Liver (tissue), 3 donors: ENCODE data around the gene UMPS.

Experiments used
- JUND ChIP-seq, 2 donors: IDR thresholded peaks; 2 replicates each; pipeline ENCODE4 v1.6.1; 2016; ENCODE audit warnings: antibody characterized with exemption in 2 of 2
- TF ChIP-seq, protein P1 (sequence below): fragments of 150-350 bp; IDR thresholded peaks from 2 replicates; pipeline ENCODE4 v1.5.1; 2017; ENCODE audit warnings: improper control_type of control experiment, low read depth, low read length; ENCODE audit not compliant: missing input control
- TF ChIP-seq, protein P2 (sequence below): IDR thresholded peaks from 2 replicates; pipeline ENCODE4 v1.6.1; 2016; ENCODE audit warnings: antibody characterized with exemption, mild to moderate bottlenecking
- TF ChIP-seq, protein P3 (sequence below): IDR thresholded peaks from 2 replicates; pipeline ENCODE4 v1.6.1; 2016; ENCODE audit warnings: antibody characterized with exemption
- donor health status: healthy.
- donor health status: healthy.

DNA sequence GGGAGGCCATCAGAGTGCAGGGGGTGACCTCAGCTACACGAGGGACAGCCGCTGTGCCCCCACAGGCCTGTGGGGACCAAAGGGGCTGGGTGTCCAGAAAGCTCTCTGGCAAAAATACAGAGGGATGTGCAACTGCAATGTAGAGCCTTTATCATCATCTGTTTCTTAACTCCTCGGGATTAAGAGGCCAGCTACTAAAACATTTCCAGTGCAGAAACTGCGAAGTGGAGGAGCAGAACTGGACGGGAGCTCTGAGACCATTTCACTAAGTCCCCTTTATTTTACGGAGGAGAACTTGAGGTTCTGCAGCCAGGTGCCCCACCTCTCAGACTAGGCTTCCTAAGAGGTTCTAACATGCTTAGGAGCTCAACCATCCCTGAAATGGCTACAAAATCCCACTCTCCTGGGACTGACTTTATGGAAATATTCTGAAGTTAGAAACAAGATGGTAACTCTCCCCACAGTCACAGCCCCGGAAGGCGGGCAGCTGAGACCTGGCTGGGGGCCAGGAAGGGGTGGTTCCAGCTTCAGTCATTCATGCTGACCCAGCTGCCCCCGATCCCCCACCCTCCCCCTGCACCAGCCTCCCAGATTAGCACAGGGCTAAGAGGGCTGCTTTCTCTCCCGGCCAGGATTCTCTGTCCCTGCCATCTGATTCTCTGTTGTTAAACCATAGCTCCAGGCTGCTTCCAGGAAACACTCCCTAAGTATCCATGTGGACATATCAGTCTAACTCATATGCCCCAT is 40.3 kb downstream of the UMPS start:
- TF ChIP-seq, protein P1, sequence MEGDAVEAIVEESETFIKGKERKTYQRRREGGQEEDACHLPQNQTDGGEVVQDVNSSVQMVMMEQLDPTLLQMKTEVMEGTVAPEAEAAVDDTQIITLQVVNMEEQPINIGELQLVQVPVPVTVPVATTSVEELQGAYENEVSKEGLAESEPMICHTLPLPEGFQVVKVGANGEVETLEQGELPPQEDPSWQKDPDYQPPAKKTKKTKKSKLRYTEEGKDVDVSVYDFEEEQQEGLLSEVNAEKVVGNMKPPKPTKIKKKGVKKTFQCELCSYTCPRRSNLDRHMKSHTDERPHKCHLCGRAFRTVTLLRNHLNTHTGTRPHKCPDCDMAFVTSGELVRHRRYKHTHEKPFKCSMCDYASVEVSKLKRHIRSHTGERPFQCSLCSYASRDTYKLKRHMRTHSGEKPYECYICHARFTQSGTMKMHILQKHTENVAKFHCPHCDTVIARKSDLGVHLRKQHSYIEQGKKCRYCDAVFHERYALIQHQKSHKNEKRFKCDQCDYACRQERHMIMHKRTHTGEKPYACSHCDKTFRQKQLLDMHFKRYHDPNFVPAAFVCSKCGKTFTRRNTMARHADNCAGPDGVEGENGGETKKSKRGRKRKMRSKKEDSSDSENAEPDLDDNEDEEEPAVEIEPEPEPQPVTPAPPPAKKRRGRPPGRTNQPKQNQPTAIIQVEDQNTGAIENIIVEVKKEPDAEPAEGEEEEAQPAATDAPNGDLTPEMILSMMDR, result no peak
- TF ChIP-seq JUND (IDR thresholded peaks at IDR 0.05), result no peak
- TF ChIP-seq, protein P2, sequence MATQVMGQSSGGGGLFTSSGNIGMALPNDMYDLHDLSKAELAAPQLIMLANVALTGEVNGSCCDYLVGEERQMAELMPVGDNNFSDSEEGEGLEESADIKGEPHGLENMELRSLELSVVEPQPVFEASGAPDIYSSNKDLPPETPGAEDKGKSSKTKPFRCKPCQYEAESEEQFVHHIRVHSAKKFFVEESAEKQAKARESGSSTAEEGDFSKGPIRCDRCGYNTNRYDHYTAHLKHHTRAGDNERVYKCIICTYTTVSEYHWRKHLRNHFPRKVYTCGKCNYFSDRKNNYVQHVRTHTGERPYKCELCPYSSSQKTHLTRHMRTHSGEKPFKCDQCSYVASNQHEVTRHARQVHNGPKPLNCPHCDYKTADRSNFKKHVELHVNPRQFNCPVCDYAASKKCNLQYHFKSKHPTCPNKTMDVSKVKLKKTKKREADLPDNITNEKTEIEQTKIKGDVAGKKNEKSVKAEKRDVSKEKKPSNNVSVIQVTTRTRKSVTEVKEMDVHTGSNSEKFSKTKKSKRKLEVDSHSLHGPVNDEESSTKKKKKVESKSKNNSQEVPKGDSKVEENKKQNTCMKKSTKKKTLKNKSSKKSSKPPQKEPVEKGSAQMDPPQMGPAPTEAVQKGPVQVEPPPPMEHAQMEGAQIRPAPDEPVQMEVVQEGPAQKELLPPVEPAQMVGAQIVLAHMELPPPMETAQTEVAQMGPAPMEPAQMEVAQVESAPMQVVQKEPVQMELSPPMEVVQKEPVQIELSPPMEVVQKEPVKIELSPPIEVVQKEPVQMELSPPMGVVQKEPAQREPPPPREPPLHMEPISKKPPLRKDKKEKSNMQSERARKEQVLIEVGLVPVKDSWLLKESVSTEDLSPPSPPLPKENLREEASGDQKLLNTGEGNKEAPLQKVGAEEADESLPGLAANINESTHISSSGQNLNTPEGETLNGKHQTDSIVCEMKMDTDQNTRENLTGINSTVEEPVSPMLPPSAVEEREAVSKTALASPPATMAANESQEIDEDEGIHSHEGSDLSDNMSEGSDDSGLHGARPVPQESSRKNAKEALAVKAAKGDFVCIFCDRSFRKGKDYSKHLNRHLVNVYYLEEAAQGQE, result no peak
- TF ChIP-seq, protein P3, sequence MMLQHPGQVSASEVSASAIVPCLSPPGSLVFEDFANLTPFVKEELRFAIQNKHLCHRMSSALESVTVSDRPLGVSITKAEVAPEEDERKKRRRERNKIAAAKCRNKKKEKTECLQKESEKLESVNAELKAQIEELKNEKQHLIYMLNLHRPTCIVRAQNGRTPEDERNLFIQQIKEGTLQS, result no peak
